A549 (cell line): ENCODE measurements around the gene NEK11. TPM values are rescaled to one million over a fixed set of nuclear protein-coding genes. Genes with fewer than 3 reads are reported as not detected.
A peak's percentile ranks its signal among the peaks of the same experiment; 100 is the strongest.

Experiments
- ATAC-seq, 2 experiments: fragments of 200-7000 bp in 1 of 2; fragments of >200 bp in 1 of 2; cut with Nextera tagmentation in 1 of 2; cut with Tn5 transposase in 1 of 2; 3 replicates each; pipeline versions ENCODE4 v1.8.0 to v1.9.1; 2018 to 2020; ENCODE audit warnings: mild to moderate bottlenecking in 1 of 2, moderate library complexity in 1 of 2
- CTCF ChIA-PET: fragments of 300-600 bp; sonication (Branson Sonifier 250); formaldehyde crosslinking; extraction: SDS; loops from one replicate; lab custom pipeline; 2021; ENCODE audit warnings: antibody characterized with exemption, inconsistent platforms; lab: Yijun Ruan, JAX
- POLR2A ChIA-PET: fragments of 350-600 bp; formaldehyde crosslinking; extraction: SDS; loops from one replicate; lab custom pipeline; 2021; ENCODE audit warnings: antibody characterized with exemption, inconsistent platforms; lab: Yijun Ruan, JAX
- DNase-seq, 2 experiments: peaks; one replicate each; pipeline versions ENCODE4 v3.0.0 to v3.0.0-alpha.2; 2011 to 2016; ENCODE audit warnings: low read depth in 1 of 2, low spot score in 1 of 2
- FAIRE-seq: peaks from 2 replicates; lab custom pipeline; 2011; peaks lifted over from hg19 to GRCh38; lab: Jason Lieb, UNC
- H3K27ac ChIP-seq, 2 experiments: fragments of >200 bp; sonication (Bioruptor Twin); formaldehyde crosslinking; 3 replicates each; pipeline ENCODE4 v1.5.1; 2016 to 2017
- H3K4me1 ChIP-seq: fragments of >200 bp; sonication (Bioruptor Twin); formaldehyde crosslinking; 3 replicates; pipeline ENCODE4 v1.6.1; 2016
- H3K4me2 ChIP-seq: fragments of >200 bp; sonication (Bioruptor Twin); formaldehyde crosslinking; 3 replicates; pipeline ENCODE4 v1.6.1; 2016
- H3K4me3 ChIP-seq: fragments of >200 bp; sonication (Bioruptor Twin); formaldehyde crosslinking; 3 replicates; pipeline ENCODE4 v1.5.1; 2016
- H3K9me3 ChIP-seq: fragments of >200 bp; sonication (Bioruptor Twin); formaldehyde crosslinking; 3 replicates; pipeline ENCODE4 v1.6.1; 2016
- CEBPB ChIP-seq, 2 experiments: fragments of >200 bp in 1 of 2; sonication (Bioruptor Twin) in 1 of 2; formaldehyde crosslinking in 1 of 2; IDR thresholded peaks; 2 replicates each; pipeline ENCODE4 v1.6.1; 2012 to 2016
- CTCF ChIP-seq: fragments of >200 bp; sonication (Bioruptor Twin); formaldehyde crosslinking; IDR thresholded peaks from 3 replicates; pipeline ENCODE4 v1.5.1; 2016
- E2F6 ChIP-seq: IDR thresholded peaks from 2 replicates; pipeline ENCODE4 v1.6.1; 2012; ENCODE audit warnings: low read depth, borderline replicate concordance
- EHF ChIP-seq: fragments of 250-450 bp; sonication (Bioruptor Pico); IDR thresholded peaks from 2 replicates; pipeline ENCODE4 v1.5.0; 2020; ENCODE audit warnings: mild to moderate bottlenecking
- ELK1 ChIP-seq: fragments of 150-350 bp; IDR thresholded peaks from 2 replicates; pipeline ENCODE4 v1.6.1; 2014; ENCODE audit warnings: low read depth, mild to moderate bottlenecking, low read length
- ESRRA ChIP-seq: fragments of 150-350 bp; IDR thresholded peaks from 2 replicates; pipeline ENCODE4 v1.6.1; 2014; ENCODE audit warnings: mild to moderate bottlenecking, low read length, borderline replicate concordance
- GATA3 ChIP-seq: IDR thresholded peaks from 2 replicates; pipeline ENCODE4 v1.6.1; 2012; ENCODE audit warnings: borderline replicate concordance
- HDAC2 ChIP-seq: fragments of 200-600 bp; sonication (generic); IDR thresholded peaks from 2 replicates; pipeline ENCODE4 v1.6.1; 2016
- HES2 ChIP-seq: fragments of >200 bp; sonication (Bioruptor Twin); formaldehyde crosslinking; IDR thresholded peaks from 2 replicates; pipeline ENCODE4 v1.6.1; 2016
- HOXB5 ChIP-seq: fragments of 250-450 bp; sonication (Bioruptor Pico); IDR thresholded peaks from 2 replicates; pipeline ENCODE4 v1.5.0; 2020; ENCODE audit warnings: mild to moderate bottlenecking, moderate library complexity
- KDM5A ChIP-seq: fragments of 200-600 bp; sonication (generic); IDR thresholded peaks from 2 replicates; pipeline ENCODE4 v1.6.1; 2016; ENCODE audit warnings: antibody characterized with exemption, mild to moderate bottlenecking
- MAFK ChIP-seq: fragments of 450-650 bp; IDR thresholded peaks from 2 replicates; pipeline ENCODE4 v1.6.1; 2014; ENCODE audit not compliant: partially characterized antibody
- MAX ChIP-seq: IDR thresholded peaks from 2 replicates; pipeline ENCODE4 v1.6.1; 2012
- NFE2L2 ChIP-seq: fragments of 150-350 bp; conservative IDR thresholded peaks from 2 replicates; pipeline ENCODE4 v1.6.1; 2014; ENCODE audit warnings: low read length
- POLR2A ChIP-seq: IDR thresholded peaks from 2 replicates; pipeline ENCODE4 v1.6.1; 2012; ENCODE audit warnings: mild to moderate bottlenecking, low read length
- SMC3 ChIP-seq: fragments of >200 bp; sonication (Bioruptor Twin); formaldehyde crosslinking; IDR thresholded peaks from 3 replicates; pipeline ENCODE4 v1.6.1; 2018; ENCODE audit warnings: inconsistent platforms
- SREBF2 ChIP-seq: fragments of 450-650 bp; IDR thresholded peaks from 2 replicates; pipeline ENCODE4 v1.6.1; 2014; ENCODE audit warnings: mild to moderate bottlenecking, moderate library complexity
- TP53 ChIP-seq: fragments of 250-450 bp; sonication (Bioruptor Pico); IDR thresholded peaks from 2 replicates; pipeline ENCODE4 v1.5.0; 2021; ENCODE audit warnings: mild to moderate bottlenecking, moderate library complexity
- ZFP36 ChIP-seq: fragments of 450-650 bp; IDR thresholded peaks from 2 replicates; pipeline ENCODE4 v1.6.1; 2014; ENCODE audit warnings: borderline replicate concordance; ENCODE audit not compliant: partially characterized antibody
- ZSCAN20 ChIP-seq: fragments of 250-450 bp; sonication (Bioruptor Pico); IDR thresholded peaks from 2 replicates; pipeline ENCODE4 v1.8.0; 2022; ENCODE audit warnings: mild to moderate bottlenecking, moderate library complexity
- WGBS: methylation state at CpG from one replicate; pipeline ENCODE4 v1.1.6; 2017; ENCODE audit errors: missing lambda C conversion rate; 5-methylcytosine and 5-hydroxymethylcytosine counted together
- polyA plus RNA-seq, 4 experiments: library from polyadenylated mRNA; depleted of rRNA in 3 of 4; stranded (reverse); fragments of >200 nt; fragmentation: RNase III in 1 of 4; extraction: RNeasy Plus Mini Kit Qiagen cat#74134 plus additional on column Dnase treatment in 1 of 4; gene quantifications; 2 replicates in 3 of 4; 3 replicates in 1 of 4; pipeline ENCODE4 v1.2.3, GENCODE V29; 2011 to 2017

Gene NEK11
- polyA plus RNA-seq, 2 of the 4 experiments (the other 2 are of a cell fraction): 5.8 to 8.9 TPM

GRCh38 chr3:131361464-131362421 is 335.1 kb downstream of the NEK11 start:
- no peaks in the 10 kb centered on the region for H3K9me3 ChIP-seq
- peak; percentile 36 to 81 for DNase-seq
- WGBS: 62% methylated on average over 11 of the region's 64 CpGs
- no peak for FAIRE-seq
- ChIA-PET POLR2A (interaction anchor here (0.9 kb wide), 1 partner anchor 12 kb away, joined by 3 read pairs; no protein-coding TSS in a partner anchor), CTCF (no interaction called here)
- H3K4me1 ChIP-seq: no peaks in the 10 kb centered on the region
- H3K27ac ChIP-seq: peak overlapping the region; percentile 59 to 78; a peak in 4 of 6 replicates
- TF ChIP-seq MAX: peak; percentile 53; the same call in 1 of the 2 replicates
- no peak for TF ChIP-seq KDM5A
- no peak for TF ChIP-seq ESRRA
- peak overlapping the region; percentile 60 for H3K4me2 ChIP-seq
- peak; percentile 96 to 99 for ATAC-seq
- H3K4me3 ChIP-seq: peak overlapping the region; percentile 41

GRCh38 chr3:131363275-131363674 is 336.6 kb downstream of the NEK11 start:
- H3K4me2 ChIP-seq: no peak overlapping the region
- H3K9me3 ChIP-seq: no peaks in the 10 kb centered on the region
- ChIA-PET CTCF (interaction anchor here (1.0 kb wide), 1 partner anchor 16 kb away, joined by 3 read pairs; no protein-coding TSS in a partner anchor), POLR2A (interaction anchor here (1.3 to 1.4 kb wide), 2 partner anchors 18 to 32 kb away, joined by 3 to 5 read pairs; partner anchors contain the start of gene NUDT16)
- no peak overlapping the region for H3K27ac ChIP-seq
- FAIRE-seq: no peak
- TF ChIP-seq EHF (CRISPR knock-in tag) (no peak), HDAC2 (no peak), MAX (no peak), TP53 (CRISPR knock-in tag) (no peak), SMC3 (no peak), E2F6 (no peak), CTCF (no peak), SREBF2 (no peak), HES2 (no peak), MAFK (no peak), ELK1 (no peak), NFE2L2 (no peak), POLR2A (no peak), ZFP36 (no peak), GATA3 (no peak), CEBPB (IDR thresholded peaks at IDR 0.05) (no peak), HOXB5 (CRISPR knock-in tag) (no peak), ZSCAN20 (CRISPR knock-in tag) (no peak)
- no peak overlapping the region for H3K4me3 ChIP-seq
- 73% methylated on average over 3 of the region's 3 CpGs for WGBS
- no peaks in the 10 kb centered on the region for H3K4me1 ChIP-seq
- no peak for ATAC-seq
- DNase-seq: no peak
